ENCODE data around the gene CEMP1.

- TF ChIP-seq CTCF (IDR thresholded peaks at IDR 0.05) (no peak), EZH2 (IDR thresholded peaks at IDR 0.05) (no peak)
Observed at GRCh38 chr16:2517954-2518605, 13.1 kb downstream of the CEMP1 start.

Measured in neural progenitor cell (in vitro differentiated cells).